SU-DHL-6 (cell line): ENCODE results near the gene ARHGEF28.

Experiments used
- H2AFZ ChIP-seq: fragments of 200-600 bp; sonication (generic); 2 replicates; pipeline ENCODE4 v1.6.1; 2014; ENCODE audit warnings: low read depth, mild to moderate bottlenecking, moderate library complexity, mixed read lengths, antibody characterized with exemption, low read length; ENCODE audit not compliant: severe bottlenecking
- H3F3A ChIP-seq: fragments of 200-600 bp; shearing (Covaris generic); 2 replicates; pipeline ENCODE4 v1.6.0; 2016; ENCODE audit warnings: antibody characterized with exemption, mild to moderate bottlenecking; ENCODE audit not compliant: insufficient read depth
- H3K27ac ChIP-seq: fragments of 200-600 bp; sonication (generic); 2 replicates; pipeline ENCODE4 v1.5.1; 2016; ENCODE audit warnings: low read depth, mild to moderate bottlenecking, low read length, moderate library complexity, mixed read lengths
- H3K27me3 ChIP-seq: fragments of 200-600 bp; sonication (generic), shearing (Covaris generic); 2 replicates; pipeline ENCODE4 v1.6.0; 2014; ENCODE audit warnings: mild to moderate bottlenecking, low read length
- H3K36me3 ChIP-seq: fragments of 200-600 bp; sonication (generic); 2 replicates; pipeline ENCODE4 v1.6.1; 2014; ENCODE audit warnings: mild to moderate bottlenecking, low read length, mixed read lengths
- H3K4me2 ChIP-seq: fragments of 300-600, 200-600 bp; shearing (Covaris generic), sonication (generic); 2 replicates; pipeline ENCODE4 v1.6.0; 2014; ENCODE audit warnings: low read length, low read depth, mild to moderate bottlenecking; ENCODE audit not compliant: poor library complexity, severe bottlenecking
- H3K4me3 ChIP-seq: fragments of 200-600 bp; sonication (generic); 2 replicates; pipeline ENCODE4 v1.5.1; 2014; ENCODE audit warnings: antibody characterized with exemption, low read length, mild to moderate bottlenecking, mixed read lengths; ENCODE audit not compliant: insufficient read depth, poor library complexity, severe bottlenecking
- H3K79me2 ChIP-seq: fragments of 200-600 bp; sonication (generic); 2 replicates; pipeline ENCODE4 v1.6.1; 2014; ENCODE audit warnings: mild to moderate bottlenecking, low read length, moderate library complexity; ENCODE audit not compliant: insufficient read depth
- H3K9ac ChIP-seq: fragments of 200-600 bp; sonication (generic); 2 replicates; pipeline ENCODE4 v1.7.0; 2014; ENCODE audit warnings: mild to moderate bottlenecking, low read length
- H3K9me2 ChIP-seq: fragments of 200-600 bp; sonication (generic); replicated peaks from 2 replicates; pipeline ENCODE4 v1.6.1; 2014; ENCODE audit warnings: low read length; ENCODE audit not compliant: insufficient read depth
- H3K9me3 ChIP-seq: fragments of 200-600 bp; sonication (generic); 2 replicates; pipeline ENCODE4 v1.6.1; 2014; ENCODE audit warnings: low read length, mixed read lengths; ENCODE audit not compliant: insufficient read depth
- H4K20me1 ChIP-seq: fragments of 200-600 bp; sonication (generic); 2 replicates; pipeline ENCODE4 v1.6.1; 2014; ENCODE audit warnings: low read depth, mild to moderate bottlenecking, antibody characterized with exemption, low read length, moderate library complexity, mixed read lengths
- CTCF ChIP-seq: fragments of 200-600 bp; sonication (generic); IDR thresholded peaks from one replicate; pipeline ENCODE4 v1.5.1; 2017; ENCODE audit warnings: antibody characterized with exemption, mild to moderate bottlenecking, low read length, moderate library complexity; ENCODE audit not compliant: insufficient read depth, poor library complexity, severe bottlenecking
- EZH2phosphoT487 ChIP-seq: fragments of 200-600 bp; sonication (generic), shearing (Covaris generic); conservative IDR thresholded peaks from 2 replicates; pipeline ENCODE4 v1.6.1; 2018; ENCODE audit warnings: mild to moderate bottlenecking, antibody characterized with exemption, low read length, moderate library complexity, mixed read lengths

Gene ARHGEF28

DNA sequence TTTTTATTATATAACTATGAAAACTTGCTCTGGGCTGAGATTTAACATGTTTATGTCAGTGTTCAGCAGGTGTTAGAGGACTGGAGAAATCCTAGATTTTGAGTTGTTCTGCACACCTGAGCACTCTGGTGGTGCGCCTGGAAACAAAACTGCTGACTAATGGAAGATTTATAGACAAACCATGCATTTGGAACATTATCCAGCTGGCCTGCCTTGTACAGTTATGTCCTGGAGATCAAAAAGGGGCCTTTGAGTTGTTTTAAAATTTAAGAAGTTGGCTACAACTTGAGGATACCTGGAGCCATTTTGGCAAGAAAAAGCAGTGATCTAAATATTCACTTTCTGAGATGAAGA is 5.7 kb upstream of the ARHGEF28 start:
- Histone ChIP-seq H3K79me2 (no peaks in the 10 kb centered on the region), H3K36me3 (no peaks in the 10 kb centered on the region), H3K9me3 (no peaks in the 10 kb centered on the region), H4K20me1 (no peaks in the 10 kb centered on the region), H3K27me3 (no peaks in the 10 kb centered on the region), H3K4me3 (no peak overlapping the region), H3K9me2 (no peaks in the 10 kb centered on the region), H3K9ac (no peak overlapping the region), H3F3A (no peaks in the 10 kb centered on the region), H3K27ac (no peak overlapping the region), H3K4me2 (no peak overlapping the region), H2AFZ (no peak overlapping the region)
- no peak for TF ChIP-seq EZH2phosphoT487
- no peak for TF ChIP-seq CTCF

DNA sequence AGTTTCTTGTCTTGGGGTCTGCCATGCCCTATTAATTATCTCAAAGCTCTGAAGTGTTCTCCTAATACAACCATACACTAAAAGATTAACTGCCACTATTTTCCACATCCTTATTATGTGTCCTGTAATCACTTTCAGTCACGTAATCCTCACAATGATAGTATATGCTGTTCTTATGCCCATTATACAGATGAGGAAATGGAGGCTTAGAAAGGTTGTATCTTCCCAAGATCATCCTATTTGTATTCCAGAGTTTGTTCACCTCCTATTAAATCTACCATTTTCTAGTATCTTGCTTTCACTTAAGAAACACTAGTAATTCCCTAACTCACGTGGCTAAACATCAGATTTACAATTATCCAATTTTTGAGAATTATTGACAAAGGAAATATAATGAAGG is 2.9 kb upstream of the ARHGEF28 start:
- H3K27ac ChIP-seq = no peak overlapping the region
- H4K20me1 ChIP-seq = no peaks in the 10 kb centered on the region
- no peaks in the 10 kb centered on the region for H3K27me3 ChIP-seq
- no peaks in the 10 kb centered on the region for H3K9me2 ChIP-seq
- H3K4me3 ChIP-seq = no peak overlapping the region
- no peaks in the 10 kb centered on the region for H3K36me3 ChIP-seq
- no peak overlapping the region for H3K9ac ChIP-seq
- no peaks in the 10 kb centered on the region for H3F3A ChIP-seq
- no peak for TF ChIP-seq EZH2phosphoT487
- no peak for TF ChIP-seq CTCF
- no peak overlapping the region for H3K4me2 ChIP-seq
- no peaks in the 10 kb centered on the region for H3K9me3 ChIP-seq
- no peaks in the 10 kb centered on the region for H3K79me2 ChIP-seq
- H2AFZ ChIP-seq = no peak overlapping the region

- H3K9me3 ChIP-seq = no peaks in the 10 kb centered on the region
- no peaks in the 10 kb centered on the region for H3K27me3 ChIP-seq
- no peaks in the 10 kb centered on the region for H4K20me1 ChIP-seq
- no peak overlapping the region for H3K27ac ChIP-seq
- no peak for TF ChIP-seq CTCF
- TF ChIP-seq EZH2phosphoT487 = no peak
- H3K4me2 ChIP-seq = no peak overlapping the region
- H3K36me3 ChIP-seq = no peaks in the 10 kb centered on the region
- H3K79me2 ChIP-seq = no peaks in the 10 kb centered on the region
- H2AFZ ChIP-seq = no peak overlapping the region
- no peaks in the 10 kb centered on the region for H3K9me2 ChIP-seq
- no peaks in the 10 kb centered on the region for H3F3A ChIP-seq
- H3K4me3 ChIP-seq = no peak overlapping the region
- H3K9ac ChIP-seq = no peak overlapping the region
Observed at GRCh38 chr5:73623901-73624404, 2.0 kb upstream of the ARHGEF28 start.

DNA sequence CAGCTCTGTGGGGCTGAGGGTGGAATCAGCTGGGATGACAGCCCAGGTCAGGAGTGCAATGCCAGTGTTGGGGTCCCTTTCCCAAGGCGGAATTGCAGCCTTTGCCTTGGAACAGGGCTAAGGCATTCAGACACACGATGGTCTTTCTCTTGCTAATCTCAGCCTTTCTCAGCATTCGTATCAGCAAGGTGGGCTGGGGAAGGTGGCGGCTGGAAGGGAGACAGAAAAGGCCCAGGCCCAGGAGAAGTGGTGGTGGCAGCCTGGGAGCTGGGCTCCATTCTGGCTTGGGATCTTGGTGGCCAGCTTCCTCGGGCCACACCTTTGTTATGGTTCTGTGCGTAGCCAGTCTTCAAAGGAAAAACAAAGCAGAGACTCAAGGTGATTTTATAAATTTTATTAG is 1.1 kb upstream of the ARHGEF28 start:
- H3F3A ChIP-seq = no peaks in the 10 kb centered on the region
- no peaks in the 10 kb centered on the region for H4K20me1 ChIP-seq
- no peaks in the 10 kb centered on the region for H3K36me3 ChIP-seq
- no peaks in the 10 kb centered on the region for H3K9me2 ChIP-seq
- H3K79me2 ChIP-seq = no peaks in the 10 kb centered on the region
- H3K4me3 ChIP-seq = no peak overlapping the region
- no peak overlapping the region for H3K9ac ChIP-seq
- H3K9me3 ChIP-seq = no peaks in the 10 kb centered on the region
- H3K27ac ChIP-seq = no peak overlapping the region
- TF ChIP-seq EZH2phosphoT487 (no peak), CTCF (no peak)
- H3K27me3 ChIP-seq = no peaks in the 10 kb centered on the region
- no peak overlapping the region for H2AFZ ChIP-seq
- no peak overlapping the region for H3K4me2 ChIP-seq
